ENCODE results near the gene MUC5AC.
A peak's percentile ranks its signal among the peaks of the same experiment; 100 is the strongest.

The MUC5AC gene

GRCh38 chr11:1229471-1230120, 71.8 kb downstream of the MUC5AC start:
- DNase-seq = no peak

GRCh38 chr11:1230121-1230455, 72.3 kb downstream of the MUC5AC start:
- DNase-seq = no peak

GRCh38 chr11:1230456-1231395, 73.0 kb downstream of the MUC5AC start:
- no peak for DNase-seq

- DNase-seq = no peak
Observed at GRCh38 chr11:1231396-1232020, 73.8 kb downstream of the MUC5AC start.

- no peak for DNase-seq
Observed at GRCh38 chr11:1232021-1232882, 74.5 kb downstream of the MUC5AC start.

- DNase-seq = no peak
Observed at GRCh38 chr11:1232883-1233321, 75.1 kb downstream of the MUC5AC start.

GRCh38 chr11:1233351-1234053, 75.7 kb downstream of the MUC5AC start:
- DNase-seq = no peak

- no peak for DNase-seq
Observed at GRCh38 chr11:1234054-1234720, 76.4 kb downstream of the MUC5AC start.

GRCh38 chr11:1234771-1235305, 77.1 kb downstream of the MUC5AC start:
- DNase-seq = no peak

GRCh38 chr11:1235306-1235900, 77.7 kb downstream of the MUC5AC start:
- peak; percentile 70 for DNase-seq

GRCh38 chr11:1235901-1236315, 78.2 kb downstream of the MUC5AC start:
- DNase-seq = no peak

GRCh38 chr11:1236316-1237127, 78.8 kb downstream of the MUC5AC start:
- no peak for DNase-seq

GRCh38 chr11:1237128-1237580, 79.4 kb downstream of the MUC5AC start:
- DNase-seq = no peak

- no peak for DNase-seq
Observed at GRCh38 chr11:1237851-1238250, 80.1 kb downstream of the MUC5AC start.

GRCh38 chr11:1238767-1239595, 81.2 kb downstream of the MUC5AC start:
- DNase-seq = no peak

GRCh38 chr11:1239596-1240205, 81.9 kb downstream of the MUC5AC start:
- DNase-seq = no peak

- no peak for DNase-seq
Observed at GRCh38 chr11:1240771-1241170, 83.0 kb downstream of the MUC5AC start.

GRCh38 chr11:1241706-1242105, 84.0 kb downstream of the MUC5AC start:
- DNase-seq = no peak

Data from NCI-H524 treated with DMSO at 0.1 percent for 48 hours (cell line).